Measurements from ENCODE around the gene IRF1.

Gene IRF1

DNA sequence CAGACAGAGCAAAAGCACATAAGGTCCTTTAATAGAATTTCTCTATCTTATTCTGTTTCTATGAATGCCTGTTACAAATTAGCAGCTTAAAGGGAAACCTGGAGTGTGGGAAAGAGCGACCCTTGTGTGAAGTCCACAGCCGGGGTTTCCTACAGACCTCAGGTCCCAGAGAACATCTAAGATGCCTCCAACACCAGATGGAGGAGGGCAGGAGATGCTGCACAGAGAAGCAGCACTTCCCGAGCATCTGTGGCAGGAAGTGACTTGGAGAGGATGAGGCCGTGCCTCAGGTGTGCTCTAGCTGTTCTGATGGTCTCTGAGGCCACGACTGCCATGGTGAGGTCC lies 26.8 kb downstream of the IRF1 start:
- no peak overlapping the region for H3K4ac ChIP-seq (ENCODE audit: low read depth, low read length)
- H3K4me3 ChIP-seq (ENCODE audit: low read length) = no peak overlapping the region
- H4K8ac ChIP-seq (ENCODE audit: low read depth, low read length) = no peak overlapping the region
- H3K27ac ChIP-seq (ENCODE audit: low read depth, low read length) = no peak overlapping the region
- H3K4me2 ChIP-seq (ENCODE audit: low read length) = no peak overlapping the region
- no CpG with 5 or more reads among the region's 5 CpGs for WGBS (ENCODE audit: extremely low coverage, insufficient coverage, low lambda C conversion rate)
- peak overlapping the region; percentile 47 for H3K56ac ChIP-seq (ENCODE audit: low read length)
- no peaks in the 10 kb centered on the region for H3K36me3 ChIP-seq (ENCODE audit: control insufficient read depth, insufficient read depth, low read length)
- no peak overlapping the region for H3K23ac ChIP-seq (ENCODE audit: low read length)
- no peak overlapping the region for H4K5ac ChIP-seq (ENCODE audit: low read length)
- H3K9ac ChIP-seq (ENCODE audit: low read length) = no peak overlapping the region
- no peaks in the 10 kb centered on the region for H3K79me1 ChIP-seq (ENCODE audit: low read length)
- no peak overlapping the region for H2BK5ac ChIP-seq (ENCODE audit: low read length)
- no peak overlapping the region for H2AK5ac ChIP-seq (ENCODE audit: low read length)
- no peaks in the 10 kb centered on the region for H3K79me2 ChIP-seq (ENCODE audit: control insufficient read depth, insufficient read depth, low read length)
- no peak overlapping the region for H3K18ac ChIP-seq (ENCODE audit: low read length)
- no peaks in the 10 kb centered on the region for H3K27me3 ChIP-seq (ENCODE audit: insufficient read depth, low read length, poor library complexity)
- no peak for DNase-seq
- H2BK120ac ChIP-seq (ENCODE audit: low read depth, low read length) = no peak overlapping the region
- H2BK15ac ChIP-seq (replicated peaks; ENCODE audit: low read depth) = no peak overlapping the region
- H3K4me1 ChIP-seq (ENCODE audit: control insufficient read depth, low read depth, low read length) = peaks cover 7% of the 10 kb centered on the region

DNA sequence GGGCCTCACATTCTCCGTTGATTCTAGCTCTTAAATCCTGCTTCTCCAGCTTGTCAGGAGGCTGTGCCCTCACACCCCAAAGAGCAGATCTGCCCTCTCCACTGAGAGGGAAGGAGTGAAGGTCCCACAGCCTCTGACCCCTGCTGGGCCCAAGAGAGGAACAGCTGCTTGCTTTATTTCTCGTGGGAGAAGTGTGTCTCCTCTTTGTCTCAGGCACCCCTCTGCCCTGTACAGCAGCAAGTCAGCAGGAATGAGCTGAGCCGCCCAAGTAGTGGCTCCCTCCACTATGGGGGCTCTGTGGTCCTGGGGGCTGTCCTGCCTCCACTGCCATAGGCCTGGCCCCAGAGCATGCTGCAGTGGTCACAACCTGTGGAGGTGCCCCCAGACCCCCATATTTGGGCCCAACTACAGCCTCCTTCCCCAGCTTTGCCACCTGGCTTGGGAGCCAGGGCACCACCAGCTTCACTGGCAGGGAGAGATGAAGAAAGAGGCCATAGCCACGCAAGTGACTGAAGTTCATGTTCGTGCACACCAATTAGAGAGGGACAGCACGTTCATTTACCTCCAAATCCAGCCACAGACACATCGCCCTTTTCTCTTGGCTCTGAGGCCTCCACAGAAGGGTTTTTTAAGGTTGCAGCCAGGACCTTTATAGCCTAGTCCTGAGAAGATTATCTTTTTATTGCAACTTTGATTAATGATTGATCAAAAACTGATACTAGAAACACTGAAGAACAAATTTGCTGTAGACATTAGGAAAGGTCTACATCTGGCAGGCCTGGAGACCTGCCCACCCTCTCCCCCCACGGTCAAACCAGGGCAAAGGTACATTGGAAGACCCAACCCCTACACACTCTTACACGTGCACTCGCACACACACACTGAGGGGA lies 27.5 kb downstream of the IRF1 start:
- no peak overlapping the region for H3K4me2 ChIP-seq (ENCODE audit: low read length)
- H4K5ac ChIP-seq (ENCODE audit: low read length) = no peak overlapping the region
- no peak overlapping the region for H2BK5ac ChIP-seq (ENCODE audit: low read length)
- H3K27me3 ChIP-seq (ENCODE audit: insufficient read depth, low read length, poor library complexity) = no peaks in the 10 kb centered on the region
- H3K79me2 ChIP-seq (ENCODE audit: control insufficient read depth, insufficient read depth, low read length) = no peaks in the 10 kb centered on the region
- no peak overlapping the region for H3K9ac ChIP-seq (ENCODE audit: low read length)
- H2AK5ac ChIP-seq (ENCODE audit: low read length) = no peak overlapping the region
- no peak overlapping the region for H3K4ac ChIP-seq (ENCODE audit: low read depth, low read length)
- WGBS (ENCODE audit: extremely low coverage, insufficient coverage, low lambda C conversion rate) = no CpG with 5 or more reads among the region's 10 CpGs
- no peaks in the 10 kb centered on the region for H3K36me3 ChIP-seq (ENCODE audit: control insufficient read depth, insufficient read depth, low read length)
- no peaks in the 10 kb centered on the region for H3K79me1 ChIP-seq (ENCODE audit: low read length)
- H3K18ac ChIP-seq (ENCODE audit: low read length) = no peak overlapping the region
- no peak overlapping the region for H3K23ac ChIP-seq (ENCODE audit: low read length)
- no peak for DNase-seq
- no peak overlapping the region for H3K4me3 ChIP-seq (ENCODE audit: low read length)
- H4K8ac ChIP-seq (ENCODE audit: low read depth, low read length) = no peak overlapping the region
- H2BK120ac ChIP-seq (ENCODE audit: low read depth, low read length) = no peak overlapping the region
- H3K27ac ChIP-seq (ENCODE audit: low read depth, low read length) = no peak overlapping the region
- no peak overlapping the region for H3K56ac ChIP-seq (ENCODE audit: low read length)
- H2BK15ac ChIP-seq (replicated peaks; ENCODE audit: low read depth) = no peak overlapping the region
- H3K4me1 ChIP-seq (ENCODE audit: control insufficient read depth, low read depth, low read length) = peaks cover 7% of the 10 kb centered on the region

DNA sequence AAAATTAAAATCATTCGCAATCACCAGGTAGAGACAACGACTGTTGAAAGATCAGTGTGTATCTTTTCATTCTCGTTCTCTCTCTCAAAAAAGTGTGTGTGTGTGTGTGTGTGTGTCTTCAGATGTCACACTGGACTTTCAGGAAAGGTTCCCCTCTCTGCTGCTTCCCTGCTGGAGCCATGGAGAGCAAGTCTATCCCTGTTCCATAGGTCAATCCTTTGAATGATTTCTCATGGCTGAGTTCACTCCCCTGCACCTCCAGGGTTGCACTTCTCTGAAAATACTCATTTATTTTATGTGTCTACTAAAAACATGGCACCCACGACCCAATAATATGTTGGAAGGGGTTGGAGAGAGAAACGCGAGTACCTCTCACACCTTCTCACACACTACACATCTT lies 28.2 kb downstream of the IRF1 start:
- H4K5ac ChIP-seq (ENCODE audit: low read length) = no peak overlapping the region
- no peaks in the 10 kb centered on the region for H3K27me3 ChIP-seq (ENCODE audit: insufficient read depth, low read length, poor library complexity)
- H3K4me2 ChIP-seq (ENCODE audit: low read length) = no peak overlapping the region
- no peak overlapping the region for H3K9ac ChIP-seq (ENCODE audit: low read length)
- no peak overlapping the region for H3K4me3 ChIP-seq (ENCODE audit: low read length)
- no peaks in the 10 kb centered on the region for H3K36me3 ChIP-seq (ENCODE audit: control insufficient read depth, insufficient read depth, low read length)
- H2BK120ac ChIP-seq (ENCODE audit: low read depth, low read length) = no peak overlapping the region
- no peak overlapping the region for H3K23ac ChIP-seq (ENCODE audit: low read length)
- WGBS (ENCODE audit: extremely low coverage, insufficient coverage, low lambda C conversion rate) = no CpG with 5 or more reads among the region's 6 CpGs
- no peak overlapping the region for H2BK15ac ChIP-seq (replicated peaks; ENCODE audit: low read depth)
- peaks cover 7% of the 10 kb centered on the region for H3K4me1 ChIP-seq (ENCODE audit: control insufficient read depth, low read depth, low read length)
- H4K8ac ChIP-seq (ENCODE audit: low read depth, low read length) = no peak overlapping the region
- H3K56ac ChIP-seq (ENCODE audit: low read length) = no peak overlapping the region
- H3K79me2 ChIP-seq (ENCODE audit: control insufficient read depth, insufficient read depth, low read length) = no peaks in the 10 kb centered on the region
- H3K27ac ChIP-seq (ENCODE audit: low read depth, low read length) = no peak overlapping the region
- H2BK5ac ChIP-seq (ENCODE audit: low read length) = no peak overlapping the region
- DNase-seq = no peak
- H3K79me1 ChIP-seq (ENCODE audit: low read length) = no peaks in the 10 kb centered on the region
- H2AK5ac ChIP-seq (ENCODE audit: low read length) = no peak overlapping the region
- H3K4ac ChIP-seq (ENCODE audit: low read depth, low read length) = no peak overlapping the region
- H3K18ac ChIP-seq (ENCODE audit: low read length) = no peak overlapping the region

DNA sequence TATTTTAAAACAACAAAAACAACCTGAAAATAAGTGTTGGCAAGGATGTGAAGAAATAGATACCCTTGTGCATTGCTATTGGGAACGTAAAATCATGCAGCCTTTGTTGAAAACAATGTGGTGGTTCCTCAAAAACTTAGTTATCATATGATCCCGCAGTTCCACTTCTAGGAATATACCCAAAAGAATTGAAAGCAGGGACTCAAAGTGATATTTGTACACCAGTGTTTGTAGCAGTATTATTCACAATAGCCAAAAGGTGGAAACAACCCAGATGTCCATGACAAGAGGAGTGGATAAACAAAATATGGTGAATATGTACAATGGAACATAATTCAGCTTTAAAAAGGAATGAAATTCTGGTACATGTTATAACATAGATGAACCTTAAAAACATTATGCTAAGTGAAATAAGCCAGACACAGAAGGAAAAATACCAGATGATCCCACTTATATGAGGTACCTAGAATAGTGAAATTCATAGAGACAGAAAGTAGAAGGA lies 29.0 kb downstream of the IRF1 start:
- Histone ChIP-seq H3K56ac (ENCODE audit: low read length) (no peak overlapping the region), H3K79me1 (ENCODE audit: low read length) (no peaks in the 10 kb centered on the region), H3K4me2 (ENCODE audit: low read length) (no peak overlapping the region), H2AK5ac (ENCODE audit: low read length) (no peak overlapping the region), H3K4me3 (ENCODE audit: low read length) (no peak overlapping the region), H3K4me1 (ENCODE audit: control insufficient read depth, low read depth, low read length) (peaks cover 7% of the 10 kb centered on the region), H3K36me3 (ENCODE audit: control insufficient read depth, insufficient read depth, low read length) (no peaks in the 10 kb centered on the region), H4K5ac (ENCODE audit: low read length) (no peak overlapping the region), H3K27me3 (ENCODE audit: insufficient read depth, low read length, poor library complexity) (no peaks in the 10 kb centered on the region), H2BK5ac (ENCODE audit: low read length) (no peak overlapping the region), H3K23ac (ENCODE audit: low read length) (no peak overlapping the region), H3K79me2 (ENCODE audit: control insufficient read depth, insufficient read depth, low read length) (no peaks in the 10 kb centered on the region), H2BK15ac (replicated peaks; ENCODE audit: low read depth) (no peak overlapping the region), H2BK120ac (ENCODE audit: low read depth, low read length) (no peak overlapping the region), H3K4ac (ENCODE audit: low read depth, low read length) (no peak overlapping the region), H3K9ac (ENCODE audit: low read length) (no peak overlapping the region), H3K18ac (ENCODE audit: low read length) (no peak overlapping the region), H4K8ac (ENCODE audit: low read depth, low read length) (no peak overlapping the region), H3K27ac (ENCODE audit: low read depth, low read length) (no peak overlapping the region)
- no CpG with 5 or more reads among the region's 2 CpGs for WGBS (ENCODE audit: extremely low coverage, insufficient coverage, low lambda C conversion rate)
- no peak for DNase-seq

DNA sequence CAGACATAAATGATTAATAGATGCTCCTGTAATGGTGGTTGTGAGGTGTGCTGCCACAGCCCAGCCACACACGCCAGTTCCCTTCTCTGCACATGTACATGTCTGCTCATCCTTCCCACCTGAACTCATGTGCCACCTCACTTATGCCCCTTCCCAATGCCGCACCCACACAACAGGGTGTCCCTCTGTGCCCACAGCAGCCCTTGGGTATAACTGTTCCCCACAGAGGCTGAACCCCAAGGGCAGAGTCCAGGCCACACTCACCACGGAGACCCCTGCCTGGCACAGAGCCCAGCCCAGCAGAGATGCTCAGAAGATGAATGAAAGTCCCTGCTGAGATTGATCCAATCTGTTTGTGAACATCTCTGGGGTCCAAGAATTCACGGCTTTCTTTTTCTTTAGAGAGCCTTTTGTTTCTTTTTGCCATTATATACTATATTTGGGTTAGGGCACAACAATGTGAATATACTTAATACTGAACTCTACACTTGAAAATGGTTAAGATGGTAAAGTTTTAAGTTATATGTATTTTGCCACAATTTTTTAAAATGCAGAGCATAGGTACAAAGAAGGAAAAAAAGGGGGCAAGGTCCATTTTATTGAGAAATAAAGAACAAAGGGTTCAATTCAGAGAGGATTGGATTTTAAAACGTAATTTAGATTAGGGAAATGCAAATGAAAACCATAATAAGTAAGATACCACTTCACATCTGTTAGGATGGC lies 29.6 kb downstream of the IRF1 start:
- Histone ChIP-seq H3K23ac (ENCODE audit: low read length) (no peak overlapping the region), H3K4me1 (ENCODE audit: control insufficient read depth, low read depth, low read length) (peaks cover 9% of the 10 kb centered on the region), H3K56ac (ENCODE audit: low read length) (no peak overlapping the region), H2BK5ac (ENCODE audit: low read length) (no peak overlapping the region), H3K4me2 (ENCODE audit: low read length) (no peak overlapping the region), H4K8ac (ENCODE audit: low read depth, low read length) (no peak overlapping the region), H3K27ac (ENCODE audit: low read depth, low read length) (no peak overlapping the region), H2BK120ac (ENCODE audit: low read depth, low read length) (no peak overlapping the region), H3K4ac (ENCODE audit: low read depth, low read length) (no peak overlapping the region), H3K18ac (ENCODE audit: low read length) (no peak overlapping the region), H4K5ac (ENCODE audit: low read length) (no peak overlapping the region), H2BK15ac (replicated peaks; ENCODE audit: low read depth) (no peak overlapping the region), H3K79me2 (ENCODE audit: control insufficient read depth, insufficient read depth, low read length) (no peaks in the 10 kb centered on the region), H2AK5ac (ENCODE audit: low read length) (no peak overlapping the region), H3K4me3 (ENCODE audit: low read length) (no peak overlapping the region), H3K27me3 (ENCODE audit: insufficient read depth, low read length, poor library complexity) (no peaks in the 10 kb centered on the region), H3K9ac (ENCODE audit: low read length) (no peak overlapping the region), H3K36me3 (ENCODE audit: control insufficient read depth, insufficient read depth, low read length) (no peaks in the 10 kb centered on the region), H3K79me1 (ENCODE audit: low read length) (no peaks in the 10 kb centered on the region)
- WGBS (ENCODE audit: extremely low coverage, insufficient coverage, low lambda C conversion rate) = no CpG with 5 or more reads among the region's 5 CpGs
- no peak for DNase-seq
